HG03095 (cell line): Measurements from ENCODE around the gene MUC20.
"Not testable (repeated sequence)": the region's sequence is repeated elsewhere in the genome, so short reads cannot be mapped to it uniquely, and the experiment has no call there.

ENCODE experiments used
- ATAC-seq: cut with Tn5 transposase; IDR thresholded peaks from one replicate; pipeline ENCODE4 v1.9.1; 2021; ENCODE audit warnings: moderate library complexity; ENCODE audit not compliant: unreplicated experiment

Gene MUC20

GRCh38 chr3:195692781-195693427 lies 27.9 kb upstream of the MUC20 start:
- no peak for ATAC-seq

GRCh38 chr3:195693428-195694216 lies 27.2 kb upstream of the MUC20 start:
- no peak for ATAC-seq

GRCh38 chr3:195694217-195695076 lies 26.3 kb upstream of the MUC20 start:
- ATAC-seq, result not testable (repeated sequence)

- no peak for ATAC-seq
These were observed 24.0 kb upstream of the MUC20 start for GRCh38 chr3:195696632-195697278.

GRCh38 chr3:195697582-195698324 lies 23.0 kb upstream of the MUC20 start:
- no peak for ATAC-seq

- no peak for ATAC-seq
These were observed 22.5 kb upstream of the MUC20 start for GRCh38 chr3:195698325-195698646.

- ATAC-seq, result no peak
These were observed 22.0 kb upstream of the MUC20 start for GRCh38 chr3:195698647-195699387.

- no peak for ATAC-seq
These were observed 21.4 kb upstream of the MUC20 start for GRCh38 chr3:195699388-195699771.

- no peak for ATAC-seq
These were observed 20.9 kb upstream of the MUC20 start for GRCh38 chr3:195699860-195700259.

GRCh38 chr3:195700319-195700718 lies 20.5 kb upstream of the MUC20 start:
- no peak for ATAC-seq

GRCh38 chr3:195701042-195701915 lies 19.5 kb upstream of the MUC20 start:
- ATAC-seq, result no peak

GRCh38 chr3:195703776-195704175 lies 17.0 kb upstream of the MUC20 start:
- ATAC-seq, result no peak

GRCh38 chr3:195704433-195704999 lies 16.3 kb upstream of the MUC20 start:
- no peak for ATAC-seq

- ATAC-seq, result no peak
These were observed 15.4 kb upstream of the MUC20 start for GRCh38 chr3:195705081-195705991.

- ATAC-seq, result no peak
These were observed 12.7 kb upstream of the MUC20 start for GRCh38 chr3:195708061-195708460.

GRCh38 chr3:195708626-195709481 lies 11.9 kb upstream of the MUC20 start:
- ATAC-seq, result no peak

GRCh38 chr3:195709676-195710085 lies 11.1 kb upstream of the MUC20 start:
- no peak for ATAC-seq
